ENCODE results near the gene EEF1A2. TPM values are rescaled to one million over a fixed set of nuclear protein-coding genes. Genes with fewer than 3 reads are reported as not detected.

Gene EEF1A2
- total and polyA plus RNA-seq, 2 experiments from 2014 or later = 1.3 to 37.1 TPM

DNA sequence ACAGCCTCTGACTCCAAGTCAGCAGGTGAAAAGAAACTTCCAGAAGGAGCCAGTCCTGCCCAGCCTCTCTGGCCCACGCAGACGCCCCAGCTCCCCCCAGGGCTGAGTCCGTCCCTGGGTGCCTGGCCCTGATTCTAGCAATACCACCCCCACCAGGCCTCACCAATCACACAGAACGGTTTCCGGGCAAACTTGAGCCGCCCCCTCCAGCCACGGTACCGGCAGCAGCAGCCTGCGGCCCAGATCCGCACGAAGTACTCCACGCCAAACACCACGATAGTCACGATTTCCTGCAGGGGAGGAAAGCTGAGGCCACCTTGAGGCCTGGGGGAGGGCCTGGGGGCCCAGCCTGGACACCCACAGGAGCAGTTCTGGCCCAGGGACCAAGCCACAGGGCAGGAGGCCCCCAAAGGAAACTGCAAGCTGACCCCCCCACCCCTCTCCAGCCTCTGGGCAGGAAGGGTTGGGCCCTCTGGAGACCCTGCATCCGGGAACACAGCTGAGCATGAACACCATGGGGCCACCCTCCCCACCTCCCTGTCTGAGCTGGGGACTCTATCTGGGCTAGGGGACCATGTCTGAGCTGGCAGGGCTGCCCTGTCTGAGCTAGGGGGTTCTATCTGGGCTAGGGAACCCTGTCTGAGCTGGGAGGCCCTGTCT, 53.7 kb downstream of the EEF1A2 start:
- Mint-ChIP-seq H3K27ac (no peak overlapping the region), H3K9me3 (peaks cover 15% of the 10 kb centered on the region; the same call in 2 of the 3 replicates), H3K4me3 (no peak overlapping the region), H3K4me1 (peaks cover 23% of the 10 kb centered on the region), H3K27me3 (ENCODE audit: insufficient read depth, low read depth, poor library complexity) (peaks cover 17% of the 10 kb centered on the region), H3K36me3 (ENCODE audit: low read depth) (peaks cover 15% of the 10 kb centered on the region)
- no peak for TF ChIP-seq CREB1 (CRISPR knock-in tag; IDR thresholded peaks at IDR 0.05; ENCODE audit: low read depth)
- TF ChIP-seq, protein P1, sequence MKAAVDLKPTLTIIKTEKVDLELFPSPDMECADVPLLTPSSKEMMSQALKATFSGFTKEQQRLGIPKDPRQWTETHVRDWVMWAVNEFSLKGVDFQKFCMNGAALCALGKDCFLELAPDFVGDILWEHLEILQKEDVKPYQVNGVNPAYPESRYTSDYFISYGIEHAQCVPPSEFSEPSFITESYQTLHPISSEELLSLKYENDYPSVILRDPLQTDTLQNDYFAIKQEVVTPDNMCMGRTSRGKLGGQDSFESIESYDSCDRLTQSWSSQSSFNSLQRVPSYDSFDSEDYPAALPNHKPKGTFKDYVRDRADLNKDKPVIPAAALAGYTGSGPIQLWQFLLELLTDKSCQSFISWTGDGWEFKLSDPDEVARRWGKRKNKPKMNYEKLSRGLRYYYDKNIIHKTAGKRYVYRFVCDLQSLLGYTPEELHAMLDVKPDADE (IDR thresholded peaks at IDR 0.05) = no peak
- TF ChIP-seq, protein P2, sequence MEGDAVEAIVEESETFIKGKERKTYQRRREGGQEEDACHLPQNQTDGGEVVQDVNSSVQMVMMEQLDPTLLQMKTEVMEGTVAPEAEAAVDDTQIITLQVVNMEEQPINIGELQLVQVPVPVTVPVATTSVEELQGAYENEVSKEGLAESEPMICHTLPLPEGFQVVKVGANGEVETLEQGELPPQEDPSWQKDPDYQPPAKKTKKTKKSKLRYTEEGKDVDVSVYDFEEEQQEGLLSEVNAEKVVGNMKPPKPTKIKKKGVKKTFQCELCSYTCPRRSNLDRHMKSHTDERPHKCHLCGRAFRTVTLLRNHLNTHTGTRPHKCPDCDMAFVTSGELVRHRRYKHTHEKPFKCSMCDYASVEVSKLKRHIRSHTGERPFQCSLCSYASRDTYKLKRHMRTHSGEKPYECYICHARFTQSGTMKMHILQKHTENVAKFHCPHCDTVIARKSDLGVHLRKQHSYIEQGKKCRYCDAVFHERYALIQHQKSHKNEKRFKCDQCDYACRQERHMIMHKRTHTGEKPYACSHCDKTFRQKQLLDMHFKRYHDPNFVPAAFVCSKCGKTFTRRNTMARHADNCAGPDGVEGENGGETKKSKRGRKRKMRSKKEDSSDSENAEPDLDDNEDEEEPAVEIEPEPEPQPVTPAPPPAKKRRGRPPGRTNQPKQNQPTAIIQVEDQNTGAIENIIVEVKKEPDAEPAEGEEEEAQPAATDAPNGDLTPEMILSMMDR (conservative IDR thresholded peaks at IDR 0.05; ENCODE audit: low read depth in 2 of 2) = no peak
- TF ChIP-seq ZNF114 (CRISPR knock-in tag; IDR thresholded peaks at IDR 0.05) = no peak
- no peak for TF ChIP-seq POLR2AphosphoS5 (IDR thresholded peaks at IDR 0.05; ENCODE audit: low read depth)
- TF ChIP-seq, protein P3, sequence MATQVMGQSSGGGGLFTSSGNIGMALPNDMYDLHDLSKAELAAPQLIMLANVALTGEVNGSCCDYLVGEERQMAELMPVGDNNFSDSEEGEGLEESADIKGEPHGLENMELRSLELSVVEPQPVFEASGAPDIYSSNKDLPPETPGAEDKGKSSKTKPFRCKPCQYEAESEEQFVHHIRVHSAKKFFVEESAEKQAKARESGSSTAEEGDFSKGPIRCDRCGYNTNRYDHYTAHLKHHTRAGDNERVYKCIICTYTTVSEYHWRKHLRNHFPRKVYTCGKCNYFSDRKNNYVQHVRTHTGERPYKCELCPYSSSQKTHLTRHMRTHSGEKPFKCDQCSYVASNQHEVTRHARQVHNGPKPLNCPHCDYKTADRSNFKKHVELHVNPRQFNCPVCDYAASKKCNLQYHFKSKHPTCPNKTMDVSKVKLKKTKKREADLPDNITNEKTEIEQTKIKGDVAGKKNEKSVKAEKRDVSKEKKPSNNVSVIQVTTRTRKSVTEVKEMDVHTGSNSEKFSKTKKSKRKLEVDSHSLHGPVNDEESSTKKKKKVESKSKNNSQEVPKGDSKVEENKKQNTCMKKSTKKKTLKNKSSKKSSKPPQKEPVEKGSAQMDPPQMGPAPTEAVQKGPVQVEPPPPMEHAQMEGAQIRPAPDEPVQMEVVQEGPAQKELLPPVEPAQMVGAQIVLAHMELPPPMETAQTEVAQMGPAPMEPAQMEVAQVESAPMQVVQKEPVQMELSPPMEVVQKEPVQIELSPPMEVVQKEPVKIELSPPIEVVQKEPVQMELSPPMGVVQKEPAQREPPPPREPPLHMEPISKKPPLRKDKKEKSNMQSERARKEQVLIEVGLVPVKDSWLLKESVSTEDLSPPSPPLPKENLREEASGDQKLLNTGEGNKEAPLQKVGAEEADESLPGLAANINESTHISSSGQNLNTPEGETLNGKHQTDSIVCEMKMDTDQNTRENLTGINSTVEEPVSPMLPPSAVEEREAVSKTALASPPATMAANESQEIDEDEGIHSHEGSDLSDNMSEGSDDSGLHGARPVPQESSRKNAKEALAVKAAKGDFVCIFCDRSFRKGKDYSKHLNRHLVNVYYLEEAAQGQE (IDR thresholded peaks at IDR 0.05; ENCODE audit: unreplicated experiment) = no peak
- TF ChIP-seq JUNB (IDR thresholded peaks at IDR 0.05; ENCODE audit: unreplicated experiment) = no peak
- TF ChIP-seq STAT1 (IDR thresholded peaks at IDR 0.05; ENCODE audit: unreplicated experiment) = no peak
- TF ChIP-seq, protein P4, sequence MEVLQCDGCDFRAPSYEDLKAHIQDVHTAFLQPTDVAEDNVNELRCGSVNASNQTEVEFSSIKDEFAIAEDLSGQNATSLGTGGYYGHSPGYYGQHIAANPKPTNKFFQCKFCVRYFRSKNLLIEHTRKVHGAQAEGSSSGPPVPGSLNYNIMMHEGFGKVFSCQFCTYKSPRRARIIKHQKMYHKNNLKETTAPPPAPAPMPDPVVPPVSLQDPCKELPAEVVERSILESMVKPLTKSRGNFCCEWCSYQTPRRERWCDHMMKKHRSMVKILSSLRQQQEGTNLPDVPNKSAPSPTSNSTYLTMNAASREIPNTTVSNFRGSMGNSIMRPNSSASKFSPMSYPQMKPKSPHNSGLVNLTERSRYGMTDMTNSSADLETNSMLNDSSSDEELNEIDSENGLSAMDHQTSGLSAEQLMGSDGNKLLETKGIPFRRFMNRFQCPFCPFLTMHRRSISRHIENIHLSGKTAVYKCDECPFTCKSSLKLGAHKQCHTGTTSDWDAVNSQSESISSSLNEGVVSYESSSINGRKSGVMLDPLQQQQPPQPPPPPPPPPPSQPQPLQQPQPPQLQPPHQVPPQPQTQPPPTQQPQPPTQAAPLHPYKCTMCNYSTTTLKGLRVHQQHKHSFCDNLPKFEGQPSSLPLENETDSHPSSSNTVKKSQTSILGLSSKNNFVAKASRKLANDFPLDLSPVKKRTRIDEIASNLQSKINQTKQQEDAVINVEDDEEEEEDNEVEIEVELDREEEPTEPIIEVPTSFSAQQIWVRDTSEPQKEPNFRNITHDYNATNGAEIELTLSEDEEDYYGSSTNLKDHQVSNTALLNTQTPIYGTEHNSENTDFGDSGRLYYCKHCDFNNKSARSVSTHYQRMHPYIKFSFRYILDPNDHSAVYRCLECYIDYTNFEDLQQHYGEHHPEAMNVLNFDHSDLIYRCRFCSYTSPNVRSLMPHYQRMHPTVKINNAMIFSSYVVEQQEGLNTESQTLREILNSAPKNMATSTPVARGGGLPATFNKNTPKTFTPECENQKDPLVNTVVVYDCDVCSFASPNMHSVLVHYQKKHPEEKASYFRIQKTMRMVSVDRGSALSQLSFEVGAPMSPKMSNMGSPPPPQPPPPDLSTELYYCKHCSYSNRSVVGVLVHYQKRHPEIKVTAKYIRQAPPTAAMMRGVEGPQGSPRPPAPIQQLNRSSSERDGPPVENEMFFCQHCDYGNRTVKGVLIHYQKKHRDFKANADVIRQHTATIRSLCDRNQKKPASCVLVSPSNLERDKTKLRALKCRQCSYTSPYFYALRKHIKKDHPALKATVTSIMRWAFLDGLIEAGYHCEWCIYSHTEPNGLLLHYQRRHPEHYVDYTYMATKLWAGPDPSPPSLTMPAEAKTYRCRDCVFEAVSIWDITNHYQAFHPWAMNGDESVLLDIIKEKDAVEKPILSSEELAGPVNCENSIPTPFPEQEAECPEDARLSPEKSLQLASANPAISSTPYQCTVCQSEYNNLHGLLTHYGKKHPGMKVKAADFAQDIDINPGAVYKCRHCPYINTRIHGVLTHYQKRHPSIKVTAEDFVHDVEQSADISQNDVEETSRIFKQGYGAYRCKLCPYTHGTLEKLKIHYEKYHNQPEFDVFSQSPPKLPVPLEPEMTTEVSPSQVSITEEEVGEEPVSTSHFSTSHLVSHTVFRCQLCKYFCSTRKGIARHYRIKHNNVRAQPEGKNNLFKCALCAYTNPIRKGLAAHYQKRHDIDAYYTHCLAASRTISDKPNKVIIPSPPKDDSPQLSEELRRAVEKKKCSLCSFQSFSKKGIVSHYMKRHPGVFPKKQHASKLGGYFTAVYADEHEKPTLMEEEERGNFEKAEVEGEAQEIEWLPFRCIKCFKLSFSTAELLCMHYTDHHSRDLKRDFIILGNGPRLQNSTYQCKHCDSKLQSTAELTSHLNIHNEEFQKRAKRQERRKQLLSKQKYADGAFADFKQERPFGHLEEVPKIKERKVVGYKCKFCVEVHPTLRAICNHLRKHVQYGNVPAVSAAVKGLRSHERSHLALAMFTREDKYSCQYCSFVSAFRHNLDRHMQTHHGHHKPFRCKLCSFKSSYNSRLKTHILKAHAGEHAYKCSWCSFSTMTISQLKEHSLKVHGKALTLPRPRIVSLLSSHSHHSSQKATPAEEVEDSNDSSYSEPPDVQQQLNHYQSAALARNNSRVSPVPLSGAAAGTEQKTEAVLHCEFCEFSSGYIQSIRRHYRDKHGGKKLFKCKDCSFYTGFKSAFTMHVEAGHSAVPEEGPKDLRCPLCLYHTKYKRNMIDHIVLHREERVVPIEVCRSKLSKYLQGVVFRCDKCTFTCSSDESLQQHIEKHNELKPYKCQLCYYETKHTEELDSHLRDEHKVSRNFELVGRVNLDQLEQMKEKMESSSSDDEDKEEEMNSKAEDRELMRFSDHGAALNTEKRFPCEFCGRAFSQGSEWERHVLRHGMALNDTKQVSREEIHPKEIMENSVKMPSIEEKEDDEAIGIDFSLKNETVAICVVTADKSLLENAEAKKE (CRISPR knock-in tag; IDR thresholded peaks at IDR 0.05) = no peak
- TF ChIP-seq EZH2 (IDR thresholded peaks at IDR 0.05; ENCODE audit: low read depth, unreplicated experiment) = no peak
- no peak for TF ChIP-seq EZH2phosphoT487 (IDR thresholded peaks at IDR 0.05; ENCODE audit: unreplicated experiment)
- no peak for TF ChIP-seq NANOG (IDR thresholded peaks at IDR 0.05; ENCODE audit: borderline replicate concordance)
- no peak for TF ChIP-seq ZNF331 (CRISPR knock-in tag; IDR thresholded peaks at IDR 0.05; ENCODE audit: low read depth)
- Histone ChIP-seq H3K9me2 (ENCODE audit: insufficient read depth) (no peaks in the 10 kb centered on the region), H3K4me1 (ENCODE audit: insufficient read depth) (no peaks in the 10 kb centered on the region; the same call in 1 of the 2 replicates), H3K4me3 (no peak overlapping the region), H3K36me3 (ENCODE audit: insufficient read depth) (no peaks in the 10 kb centered on the region), H2AFZ (no peak overlapping the region), H3F3A (replicated peaks; ENCODE audit: low read depth) (no peaks in the 10 kb centered on the region), H4K20me1 (replicated peaks; ENCODE audit: insufficient read depth) (peaks cover 3% of the 10 kb centered on the region), H3K79me2 (replicated peaks; ENCODE audit: insufficient read depth) (peaks cover 36% of the 10 kb centered on the region), H3K27ac (ENCODE audit: low read depth) (no peak overlapping the region), H3K4me2 (no peak overlapping the region), H3K27me3 (ENCODE audit: insufficient read depth) (no peaks in the 10 kb centered on the region)
- ATAC-seq (no peak), DNase-seq (ENCODE audit: low spot score) (no peak)

All from GM23338 (cell line).